ENCODE results near the gene LRRC4B.
"Not testable (repeated sequence)": the region's sequence is repeated elsewhere in the genome, so short reads cannot be mapped to it uniquely, and the experiment has no call there.

LRRC4B gene

GRCh38 chr19:50528052-50528451, 40.2 kb downstream of the LRRC4B start:
- in situ Hi-C loops (cut with HindIII; ENCODE audit: low sequenced_read_pairs), result not testable (repeated sequence)

- in situ Hi-C loops (cut with HindIII; ENCODE audit: low sequenced_read_pairs), result no loop called here
These were observed 45.4 kb downstream of the LRRC4B start for GRCh38 chr19:50522881-50523280.

GRCh38 chr19:50520822-50521465, 47.3 kb downstream of the LRRC4B start:
- in situ Hi-C loops (cut with HindIII; ENCODE audit: low sequenced_read_pairs), result no loop called here

GRCh38 chr19:50519006-50519575, 49.1 kb downstream of the LRRC4B start:
- in situ Hi-C loops (cut with HindIII; ENCODE audit: low sequenced_read_pairs), result no loop called here

GRCh38 chr19:50518091-50519005, 49.9 kb downstream of the LRRC4B start:
- in situ Hi-C loops (cut with HindIII; ENCODE audit: low sequenced_read_pairs), result no loop called here

DNA sequence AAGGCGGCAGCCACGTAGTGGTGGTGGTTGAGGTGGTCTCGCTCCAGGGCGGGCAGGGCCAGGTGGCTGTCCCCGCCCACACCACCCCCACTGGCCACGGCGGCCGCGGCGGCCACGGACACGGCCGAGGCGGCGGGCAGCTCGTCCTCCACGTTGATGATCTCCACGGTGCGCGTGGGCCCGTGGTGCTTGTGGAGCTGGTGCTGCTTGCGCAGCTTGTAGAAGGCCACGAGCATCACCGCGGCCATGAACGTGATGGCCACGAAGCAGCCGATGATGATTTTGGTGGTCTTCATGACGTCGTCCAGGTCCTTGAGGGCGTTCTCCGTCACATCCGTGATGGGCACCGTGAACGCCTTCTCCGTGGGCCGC, 50.5 kb downstream of the LRRC4B start:
- in situ Hi-C loops (cut with HindIII; ENCODE audit: low sequenced_read_pairs), result no loop called here

GRCh38 chr19:50516964-50517703, 51.1 kb downstream of the LRRC4B start:
- in situ Hi-C loops (cut with HindIII; ENCODE audit: low sequenced_read_pairs), result no loop called here

DNA sequence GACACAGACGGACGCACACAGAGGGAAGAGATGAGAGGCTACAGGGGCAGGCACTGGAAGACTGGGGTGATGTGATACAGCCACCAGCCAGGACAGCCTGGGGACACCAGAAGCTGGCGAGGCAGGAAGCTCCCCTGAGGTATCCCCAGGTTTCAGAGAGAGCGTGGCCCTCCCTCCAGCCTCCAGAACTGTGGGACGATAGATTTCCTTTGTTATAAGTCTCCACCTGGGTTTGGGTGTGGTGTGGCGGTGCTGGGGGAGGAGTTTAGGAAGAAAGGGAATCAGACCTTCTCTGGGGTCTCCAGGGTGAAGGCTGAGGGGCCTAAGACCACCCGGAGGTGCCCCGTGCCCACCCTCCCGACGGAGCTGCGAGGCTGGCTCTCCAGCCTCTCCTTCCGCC, 51.8 kb downstream of the LRRC4B start:
- in situ Hi-C loops (cut with HindIII; ENCODE audit: low sequenced_read_pairs), result no loop called here

DNA sequence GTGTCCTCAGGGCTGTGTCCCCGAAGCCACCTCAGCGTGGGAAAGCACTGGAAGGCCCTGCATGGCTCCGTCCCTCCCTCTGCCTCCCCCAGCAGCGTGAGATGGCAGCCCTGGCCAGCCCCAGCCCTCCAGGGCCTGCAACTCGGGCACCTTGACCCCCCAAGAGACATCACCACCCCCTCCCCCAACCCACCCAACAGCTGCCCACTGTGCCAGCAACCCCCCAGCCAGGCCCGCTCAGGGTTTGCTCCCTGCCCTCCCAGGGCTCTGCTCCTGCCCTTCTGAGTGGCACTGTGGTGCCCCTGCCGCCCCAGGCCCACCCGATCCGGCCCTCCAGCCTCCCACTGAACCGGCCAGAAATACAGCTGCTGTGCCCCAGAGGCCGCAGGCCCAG, 53.1 kb downstream of the LRRC4B start:
- in situ Hi-C loops (cut with HindIII; ENCODE audit: low sequenced_read_pairs), result no loop called here

- in situ Hi-C loops (cut with HindIII; ENCODE audit: low sequenced_read_pairs), result no loop called here
These were observed 53.7 kb downstream of the LRRC4B start for GRCh38 chr19:50514346-50515167.

- in situ Hi-C loops (cut with HindIII; ENCODE audit: low sequenced_read_pairs), result no loop called here
These were observed 54.4 kb downstream of the LRRC4B start, which contains the start of gene ASPDH for GRCh38 chr19:50513746-50514345. Gene ASPDH (minus strand): TSS chr19:50513913. CDS start chr19:50513823, 90 bp downstream.

DNA sequence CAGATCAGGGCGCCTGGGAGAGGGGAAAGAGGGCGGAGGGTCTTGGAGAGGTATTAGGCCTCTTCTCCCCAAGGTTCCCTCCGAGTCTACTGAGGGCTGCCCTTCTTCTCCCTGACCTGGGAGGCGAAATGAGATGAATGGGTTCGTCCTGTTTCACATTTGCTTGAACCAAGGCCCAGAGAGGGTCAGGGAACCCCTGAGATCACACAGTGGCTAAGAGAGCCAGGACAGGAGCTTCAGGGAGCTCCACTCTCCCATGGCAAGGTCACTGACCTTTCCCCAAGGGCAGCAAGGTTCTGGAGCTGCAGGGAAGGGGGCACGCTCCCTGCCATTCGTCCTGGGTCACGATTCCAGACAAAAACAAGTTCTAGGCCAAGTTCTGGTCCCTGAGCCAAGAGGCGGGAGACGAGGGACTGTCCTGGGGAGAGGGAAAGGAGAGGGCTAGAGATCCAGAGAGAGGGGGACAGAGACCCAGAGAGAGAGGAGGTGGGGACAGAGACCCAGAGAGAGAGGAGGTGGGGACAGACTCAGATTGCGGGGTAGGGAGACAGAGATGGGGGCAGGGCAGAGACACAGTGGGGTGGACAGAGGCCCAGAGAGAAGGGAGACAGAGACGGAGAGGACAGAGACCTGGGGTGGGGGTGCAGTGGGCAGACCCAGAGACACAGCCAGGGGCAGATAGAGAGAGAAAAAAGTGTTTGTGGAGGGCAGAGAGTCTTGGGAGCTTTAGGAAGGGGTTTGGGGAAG, 55.1 kb downstream of the LRRC4B start:
- in situ Hi-C loops (cut with HindIII; ENCODE audit: low sequenced_read_pairs), result no loop called here

DNA sequence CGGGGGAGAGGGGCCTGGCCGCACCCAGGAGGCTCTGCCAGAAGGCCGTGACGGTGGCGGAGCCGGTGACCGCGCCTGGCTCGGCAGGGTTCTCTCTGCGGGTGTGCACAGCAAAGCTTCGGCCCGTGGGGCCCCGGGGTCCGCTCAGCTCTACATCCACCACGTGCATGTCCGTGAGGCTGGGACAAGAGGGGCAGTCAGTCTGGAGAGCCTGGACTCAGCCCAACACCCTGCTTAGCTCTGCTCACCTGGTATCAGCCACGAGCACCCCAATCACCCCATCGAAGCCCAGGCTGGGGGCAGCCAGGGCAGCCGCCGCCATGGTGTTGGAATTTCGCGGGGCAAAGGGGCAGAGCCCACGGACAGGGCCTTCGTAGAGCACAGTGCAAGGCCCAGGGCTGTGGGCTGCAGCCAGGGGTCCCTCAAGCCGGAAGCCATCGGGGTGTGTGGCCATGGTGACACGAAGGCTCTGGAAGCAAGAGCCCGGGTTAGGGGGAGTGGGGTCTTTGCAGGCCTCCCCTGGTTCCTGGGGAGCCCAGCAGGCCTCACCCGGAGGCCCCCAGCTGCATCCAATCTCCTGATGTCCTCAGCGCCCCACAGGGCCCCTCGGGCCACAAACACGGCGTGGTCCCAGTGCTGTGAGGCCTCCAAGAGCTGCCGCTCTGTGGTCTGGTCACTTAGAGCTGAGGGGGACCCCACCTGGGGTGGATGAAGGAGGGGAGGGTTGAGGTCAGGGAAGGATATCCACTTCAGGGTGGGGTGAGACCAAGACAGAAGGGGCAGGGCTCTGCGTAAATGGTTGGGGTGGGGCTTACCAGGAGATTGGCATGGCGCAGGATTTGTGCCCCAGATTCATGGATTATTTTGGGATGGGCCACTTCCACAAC, 55.9 kb downstream of the LRRC4B start:
- in situ Hi-C loops (cut with HindIII; ENCODE audit: low sequenced_read_pairs), result no loop called here

DNA sequence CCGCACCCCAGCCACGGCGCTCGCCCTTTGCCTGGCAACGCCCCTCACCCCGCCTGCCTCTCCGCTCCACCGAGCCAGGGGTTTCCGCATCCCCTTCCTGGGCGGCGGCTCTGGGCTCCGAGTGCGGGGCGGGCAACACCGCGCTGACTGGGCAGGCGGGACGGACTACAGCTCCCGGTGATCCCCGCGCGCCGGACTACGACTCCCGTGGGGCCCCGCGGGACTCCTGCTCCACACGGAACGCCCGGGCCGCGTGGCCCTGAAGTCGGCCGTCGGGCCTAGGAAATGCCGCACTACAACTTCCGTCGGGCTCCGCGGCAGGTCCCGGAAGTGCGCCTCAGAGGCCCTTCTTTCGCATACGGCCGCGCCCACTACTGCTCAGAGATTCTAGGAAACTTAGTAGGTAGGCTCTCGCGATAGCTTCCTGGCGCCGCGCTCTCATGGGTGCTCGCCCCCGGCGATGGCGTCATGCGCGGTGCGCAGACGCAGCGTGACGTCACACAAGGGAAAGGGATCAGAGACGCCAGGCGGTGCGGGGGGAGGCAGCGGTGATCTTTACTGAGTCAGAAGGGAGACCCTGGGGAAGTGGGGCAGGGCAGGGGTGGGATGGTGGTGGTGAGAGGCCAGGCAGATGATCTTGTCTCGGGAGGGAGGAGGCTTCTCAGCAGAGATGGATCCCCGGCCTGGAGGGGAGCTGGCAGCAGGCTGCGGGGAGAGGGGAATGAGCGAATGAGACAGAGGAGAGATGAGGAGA, 57.0 kb downstream of the LRRC4B start, which contains the start of gene JOSD2:
JOSD2 (minus strand) TSS at position 123 of the 754 bp plus-strand sequence. CDS start 760 bp downstream, outside the sequence.
- in situ Hi-C loops (cut with HindIII; ENCODE audit: low sequenced_read_pairs), result no loop called here

- in situ Hi-C loops (cut with HindIII; ENCODE audit: low sequenced_read_pairs), result no loop called here
These were observed 57.6 kb downstream of the LRRC4B start for GRCh38 chr19:50510700-50511068.

GRCh38 chr19:50510121-50510670, 58.0 kb downstream of the LRRC4B start:
- in situ Hi-C loops (cut with HindIII; ENCODE audit: low sequenced_read_pairs), result no loop called here

GRCh38 chr19:50509366-50509765, 58.9 kb downstream of the LRRC4B start:
- in situ Hi-C loops (cut with HindIII; ENCODE audit: low sequenced_read_pairs), result no loop called here

Data from endothelial cell of hepatic sinusoid (primary cell).